ENCODE measurements around the gene CHN1.
A peak's percentile ranks its signal among the peaks of the same experiment; 100 is the strongest.

The CHN1 gene

GRCh38 chr2:175008801-175009495 lies 3.8 kb upstream of the CHN1 start:
- H3K4me1 ChIP-seq (ENCODE audit: control insufficient read depth, insufficient read depth, low read length), result peaks cover 15% of the 10 kb centered on the region
- no peaks in the 10 kb centered on the region for H3K27me3 ChIP-seq (ENCODE audit: control insufficient read depth, insufficient read depth, low read length)
- H3K9ac ChIP-seq (ENCODE audit: low read depth, low read length), result no peak overlapping the region
- no peaks in the 10 kb centered on the region for H3K9me3 ChIP-seq (ENCODE audit: control insufficient read depth, insufficient read depth, low read length)
- no peak overlapping the region for H3K4me3 ChIP-seq (ENCODE audit: low read depth, low read length)
- H3K36me3 ChIP-seq (ENCODE audit: control insufficient read depth, insufficient read depth, low read length), result no peaks in the 10 kb centered on the region

DNA sequence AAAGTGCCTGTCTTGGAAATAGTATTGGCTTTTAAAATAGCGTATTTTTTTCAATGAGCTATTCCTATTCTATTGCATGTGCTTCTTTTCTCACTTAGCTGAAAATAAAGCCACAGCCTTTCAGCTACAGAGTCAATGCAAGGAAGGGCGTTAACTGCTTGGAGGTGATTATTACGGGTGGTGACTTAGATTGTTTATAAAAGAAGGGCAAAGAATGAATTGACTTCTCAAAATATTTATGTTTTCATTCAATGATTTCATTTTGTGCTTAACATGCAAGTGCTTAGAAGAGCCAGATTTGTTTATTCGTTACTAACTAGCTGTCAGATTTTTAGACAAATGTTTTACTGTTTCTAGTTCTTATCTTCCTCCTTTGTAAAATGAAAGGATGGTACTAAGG lies 2.8 kb upstream of the CHN1 start:
- Histone ChIP-seq H3K9ac (ENCODE audit: low read depth, low read length) (no peak overlapping the region), H3K36me3 (ENCODE audit: control insufficient read depth, insufficient read depth, low read length) (no peaks in the 10 kb centered on the region), H3K4me3 (ENCODE audit: low read depth, low read length) (no peak overlapping the region), H3K27me3 (ENCODE audit: control insufficient read depth, insufficient read depth, low read length) (no peaks in the 10 kb centered on the region), H3K4me1 (ENCODE audit: control insufficient read depth, insufficient read depth, low read length) (peaks cover 22% of the 10 kb centered on the region), H3K9me3 (ENCODE audit: control insufficient read depth, insufficient read depth, low read length) (no peaks in the 10 kb centered on the region)

- Histone ChIP-seq H3K4me3 (ENCODE audit: low read depth, low read length) (no peak overlapping the region), H3K9me3 (ENCODE audit: control insufficient read depth, insufficient read depth, low read length) (no peaks in the 10 kb centered on the region), H3K4me1 (ENCODE audit: control insufficient read depth, insufficient read depth, low read length) (peaks cover 23% of the 10 kb centered on the region), H3K9ac (ENCODE audit: low read depth, low read length) (no peak overlapping the region), H3K27me3 (ENCODE audit: control insufficient read depth, insufficient read depth, low read length) (no peaks in the 10 kb centered on the region), H3K36me3 (ENCODE audit: control insufficient read depth, insufficient read depth, low read length) (no peaks in the 10 kb centered on the region)
Measured at GRCh38 chr2:175007510-175007909, 2.3 kb upstream of the CHN1 start.

- Histone ChIP-seq H3K36me3 (ENCODE audit: control insufficient read depth, insufficient read depth, low read length) (no peaks in the 10 kb centered on the region), H3K4me1 (ENCODE audit: control insufficient read depth, insufficient read depth, low read length) (peaks cover 23% of the 10 kb centered on the region), H3K4me3 (ENCODE audit: low read depth, low read length) (no peak overlapping the region), H3K27me3 (ENCODE audit: control insufficient read depth, insufficient read depth, low read length) (no peaks in the 10 kb centered on the region), H3K9ac (ENCODE audit: low read depth, low read length) (no peak overlapping the region), H3K9me3 (ENCODE audit: control insufficient read depth, insufficient read depth, low read length) (no peaks in the 10 kb centered on the region)
Measured at GRCh38 chr2:175006281-175006680, 1.1 kb upstream of the CHN1 start.

DNA sequence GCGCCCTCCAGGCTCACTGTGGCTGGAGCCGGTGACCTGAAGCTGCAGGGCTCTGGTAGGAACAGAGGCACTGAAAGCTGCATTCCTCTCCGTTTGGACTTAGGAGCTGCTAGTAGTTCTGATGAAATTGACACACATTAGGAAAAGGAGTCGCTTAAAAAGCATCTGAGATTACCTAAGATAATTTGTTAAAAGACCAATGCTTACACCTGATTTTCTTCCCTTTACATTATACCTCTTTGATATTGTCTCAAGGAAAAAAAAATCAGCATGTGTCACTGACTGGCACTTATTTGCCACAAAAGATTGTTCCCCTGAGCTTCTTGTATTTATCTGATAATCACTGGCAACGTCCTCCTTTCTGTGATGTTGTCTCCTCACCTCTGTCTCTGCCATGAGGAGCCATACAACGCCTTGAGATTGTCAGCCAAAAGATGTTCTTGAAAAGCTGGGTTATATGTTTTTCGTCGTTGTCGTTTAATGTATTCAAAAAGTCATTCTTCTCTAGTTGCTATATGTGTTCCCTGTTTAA lies 618 bp upstream of the CHN1 start:
- H3K4me1 ChIP-seq (ENCODE audit: control insufficient read depth, insufficient read depth, low read length), result peaks cover 23% of the 10 kb centered on the region
- peak overlapping the region; percentile 77 for H3K9ac ChIP-seq (ENCODE audit: low read depth, low read length)
- no peaks in the 10 kb centered on the region for H3K27me3 ChIP-seq (ENCODE audit: control insufficient read depth, insufficient read depth, low read length)
- H3K9me3 ChIP-seq (ENCODE audit: control insufficient read depth, insufficient read depth, low read length), result no peaks in the 10 kb centered on the region
- peak overlapping the region; percentile 71 for H3K4me3 ChIP-seq (ENCODE audit: low read depth, low read length)
- H3K36me3 ChIP-seq (ENCODE audit: control insufficient read depth, insufficient read depth, low read length), result no peaks in the 10 kb centered on the region

DNA sequence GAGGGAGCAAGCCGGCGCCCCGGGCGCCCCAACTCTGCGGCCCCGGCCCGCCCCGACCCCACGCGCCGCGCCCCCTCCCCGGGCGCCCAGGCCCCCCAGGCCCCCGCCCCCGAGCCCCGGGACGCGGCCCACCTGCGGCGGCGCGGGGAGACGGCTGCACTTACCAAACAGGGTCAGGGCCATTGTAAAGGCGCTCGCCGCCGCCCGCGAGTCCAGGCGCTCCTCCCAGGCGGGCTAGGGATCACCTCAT lies 526 bp downstream of the CHN1 start:
- Histone ChIP-seq H3K9me3 (ENCODE audit: control insufficient read depth, insufficient read depth, low read length) (no peaks in the 10 kb centered on the region), H3K27me3 (ENCODE audit: control insufficient read depth, insufficient read depth, low read length) (no peaks in the 10 kb centered on the region), H3K4me3 (ENCODE audit: low read depth, low read length) (peak overlapping the region; percentile 71), H3K9ac (ENCODE audit: low read depth, low read length) (peak overlapping the region; percentile 77), H3K36me3 (ENCODE audit: control insufficient read depth, insufficient read depth, low read length) (no peaks in the 10 kb centered on the region), H3K4me1 (ENCODE audit: control insufficient read depth, insufficient read depth, low read length) (peaks cover 23% of the 10 kb centered on the region)

DNA sequence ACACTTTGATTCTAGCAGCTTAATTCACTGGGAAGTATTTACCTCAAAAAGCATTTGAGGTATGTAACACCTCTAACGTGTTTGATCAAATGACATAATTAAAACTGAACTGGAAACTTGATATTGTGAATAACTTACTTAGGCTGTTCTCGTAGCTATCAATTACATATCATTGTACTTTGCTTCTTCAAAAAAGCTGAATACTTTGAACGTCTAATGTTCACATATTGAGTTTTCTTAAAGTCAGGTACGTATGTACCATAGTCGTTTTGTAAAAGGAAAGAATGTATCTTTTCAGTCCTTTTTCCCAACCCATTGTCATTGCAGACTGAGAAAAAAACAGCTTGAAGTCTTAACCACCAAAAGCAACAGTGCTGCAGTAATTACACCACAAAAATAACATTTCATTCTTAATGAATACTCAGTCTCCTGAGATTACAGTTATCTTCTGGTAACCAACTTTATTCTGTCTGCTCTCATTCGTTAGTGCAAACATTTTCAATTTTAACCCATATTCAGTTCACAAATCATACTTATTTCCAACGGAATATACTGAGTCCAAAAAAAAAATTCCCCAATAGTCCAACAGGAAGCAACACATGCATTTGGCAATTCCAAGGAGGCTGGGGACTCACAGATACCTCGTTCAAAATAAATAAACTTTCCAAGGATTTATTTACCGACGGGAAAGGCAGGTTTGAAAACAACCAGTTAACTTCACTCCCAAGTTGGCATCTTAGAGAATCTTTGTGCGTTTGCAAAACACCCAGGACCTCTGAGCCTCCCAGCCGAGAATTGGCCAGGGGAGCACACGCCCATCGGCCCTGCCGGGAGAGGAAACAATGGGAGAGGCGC lies 1.1 kb downstream of the CHN1 start:
- no peaks in the 10 kb centered on the region for H3K36me3 ChIP-seq (ENCODE audit: control insufficient read depth, insufficient read depth, low read length)
- no peaks in the 10 kb centered on the region for H3K27me3 ChIP-seq (ENCODE audit: control insufficient read depth, insufficient read depth, low read length)
- H3K4me3 ChIP-seq (ENCODE audit: low read depth, low read length), result peak overlapping the region; percentile 60
- peaks cover 23% of the 10 kb centered on the region for H3K4me1 ChIP-seq (ENCODE audit: control insufficient read depth, insufficient read depth, low read length)
- no peaks in the 10 kb centered on the region for H3K9me3 ChIP-seq (ENCODE audit: control insufficient read depth, insufficient read depth, low read length)
- peak overlapping the region; percentile 32 for H3K9ac ChIP-seq (ENCODE audit: low read depth, low read length)

- no peaks in the 10 kb centered on the region for H3K36me3 ChIP-seq (ENCODE audit: control insufficient read depth, insufficient read depth, low read length)
- no peaks in the 10 kb centered on the region for H3K27me3 ChIP-seq (ENCODE audit: control insufficient read depth, insufficient read depth, low read length)
- no peaks in the 10 kb centered on the region for H3K9me3 ChIP-seq (ENCODE audit: control insufficient read depth, insufficient read depth, low read length)
- H3K4me1 ChIP-seq (ENCODE audit: control insufficient read depth, insufficient read depth, low read length), result peaks cover 20% of the 10 kb centered on the region
- no peak overlapping the region for H3K9ac ChIP-seq (ENCODE audit: low read depth, low read length)
- no peak overlapping the region for H3K4me3 ChIP-seq (ENCODE audit: low read depth, low read length)
Measured at GRCh38 chr2:175002547-175003274, 2.5 kb downstream of the CHN1 start.

GRCh38 chr2:175001566-175001965 lies 3.6 kb downstream of the CHN1 start:
- H3K27me3 ChIP-seq (ENCODE audit: control insufficient read depth, insufficient read depth, low read length), result no peaks in the 10 kb centered on the region

GRCh38 chr2:174997110-174997509 lies 8.1 kb downstream of the CHN1 start:
- Histone ChIP-seq H3K4me3 (ENCODE audit: low read depth, low read length) (no peak overlapping the region), H3K9me3 (ENCODE audit: control insufficient read depth, insufficient read depth, low read length) (no peaks in the 10 kb centered on the region), H3K27me3 (ENCODE audit: control insufficient read depth, insufficient read depth, low read length) (no peaks in the 10 kb centered on the region), H3K36me3 (ENCODE audit: control insufficient read depth, insufficient read depth, low read length) (no peaks in the 10 kb centered on the region), H3K9ac (ENCODE audit: low read depth, low read length) (no peak overlapping the region), H3K4me1 (ENCODE audit: control insufficient read depth, insufficient read depth, low read length) (peaks cover 4% of the 10 kb centered on the region)

More at GRCh38 chr2:175001566-175001965, 3.6 kb downstream of the CHN1 start:
- Histone ChIP-seq H3K9ac (ENCODE audit: low read depth, low read length) (no peak overlapping the region), H3K36me3 (ENCODE audit: control insufficient read depth, insufficient read depth, low read length) (no peaks in the 10 kb centered on the region), H3K4me1 (ENCODE audit: control insufficient read depth, insufficient read depth, low read length) (peaks cover 15% of the 10 kb centered on the region), H3K4me3 (ENCODE audit: low read depth, low read length) (no peak overlapping the region), H3K9me3 (ENCODE audit: control insufficient read depth, insufficient read depth, low read length) (no peaks in the 10 kb centered on the region)

DNA sequence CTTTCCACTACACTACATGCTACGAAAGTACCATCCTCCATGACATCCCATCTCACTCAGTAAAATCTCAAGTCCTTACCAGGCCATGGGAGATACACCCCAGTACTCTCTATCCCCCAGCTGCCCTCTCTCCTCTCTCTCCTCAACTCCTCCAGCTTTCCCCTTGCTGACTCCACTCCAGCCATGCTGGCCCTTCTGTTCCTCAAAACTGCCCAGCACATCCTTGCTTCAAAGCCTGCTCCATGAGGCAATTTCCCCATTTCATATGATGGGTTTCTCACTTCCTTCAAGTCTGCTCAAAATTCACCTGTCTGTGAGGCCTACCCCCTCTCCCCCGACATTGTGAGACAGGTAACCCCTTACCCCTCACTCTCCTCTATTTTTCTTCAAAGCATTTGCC lies 8.6 kb downstream of the CHN1 start:
- Histone ChIP-seq H3K9ac (ENCODE audit: low read depth, low read length) (no peak overlapping the region), H3K27me3 (ENCODE audit: control insufficient read depth, insufficient read depth, low read length) (no peaks in the 10 kb centered on the region), H3K9me3 (ENCODE audit: control insufficient read depth, insufficient read depth, low read length) (no peaks in the 10 kb centered on the region), H3K4me1 (ENCODE audit: control insufficient read depth, insufficient read depth, low read length) (peaks cover 4% of the 10 kb centered on the region), H3K36me3 (ENCODE audit: control insufficient read depth, insufficient read depth, low read length) (no peaks in the 10 kb centered on the region), H3K4me3 (ENCODE audit: low read depth, low read length) (no peak overlapping the region)

All from iPS-15b (cell line).